ENCODE results near the gene UFSP1.

The UFSP1 gene

DNA sequence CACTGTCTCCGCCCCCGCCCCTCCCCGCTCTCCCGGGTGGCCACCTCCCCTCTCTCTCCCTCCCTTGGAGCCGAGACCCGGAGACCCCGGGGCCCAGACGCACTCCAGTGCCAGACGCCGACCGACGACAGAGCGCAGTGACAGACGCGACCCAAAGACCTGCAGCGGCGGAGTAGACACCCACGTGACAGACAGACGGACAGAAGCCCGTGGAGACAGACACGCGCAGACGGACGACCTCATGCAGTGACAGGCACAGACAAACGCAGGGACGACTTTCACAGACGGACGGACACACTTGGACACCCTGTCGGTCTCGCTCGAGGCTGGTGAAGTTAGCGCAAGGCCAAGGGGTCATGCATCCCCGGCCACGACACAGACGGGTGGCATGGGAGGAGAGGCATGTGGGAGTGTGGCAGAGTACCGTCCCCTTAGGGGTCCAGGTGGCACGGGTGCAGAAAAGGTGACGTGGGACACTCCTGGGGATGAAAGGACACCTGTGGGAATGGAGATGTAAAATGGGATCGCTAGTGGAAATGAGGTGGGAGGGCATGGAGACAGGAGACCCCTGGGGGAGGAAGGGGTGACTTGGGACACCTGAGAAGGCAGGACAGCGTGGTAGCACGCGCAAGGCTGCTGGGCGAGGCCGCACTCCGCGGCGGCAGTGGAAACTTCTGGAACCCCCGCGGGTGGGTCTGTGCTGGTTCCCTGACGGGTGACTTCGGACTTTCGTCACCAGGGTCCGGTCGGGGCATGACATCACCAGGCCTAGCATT lies 6.6 kb upstream of the UFSP1 start:
- DNase-seq = peak in 8 of 14 donors; percentile 26 to 75 (median 46)

DNA sequence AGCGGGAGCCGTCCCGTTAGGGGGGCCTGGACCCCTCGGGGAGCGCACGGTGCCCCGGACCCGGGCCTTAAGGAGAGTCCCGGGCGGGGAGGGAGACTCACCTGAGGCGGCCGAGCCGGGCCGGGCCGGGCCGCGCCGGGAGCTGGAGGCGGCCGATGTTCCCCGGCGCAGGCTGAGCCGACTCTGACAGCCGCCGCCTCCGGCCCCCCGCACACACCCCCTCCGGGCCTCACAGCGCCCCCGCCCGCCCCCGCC lies 6.1 kb upstream of the UFSP1 start, which contains the start of gene ACHE:
ACHE (minus strand) TSS at position 188 of the 255 bp plus-strand sequence. CDS start 1,656 bp downstream, outside the sequence.
- DNase-seq = peak in 2 of 14 donors; percentile 29 to 66

DNA sequence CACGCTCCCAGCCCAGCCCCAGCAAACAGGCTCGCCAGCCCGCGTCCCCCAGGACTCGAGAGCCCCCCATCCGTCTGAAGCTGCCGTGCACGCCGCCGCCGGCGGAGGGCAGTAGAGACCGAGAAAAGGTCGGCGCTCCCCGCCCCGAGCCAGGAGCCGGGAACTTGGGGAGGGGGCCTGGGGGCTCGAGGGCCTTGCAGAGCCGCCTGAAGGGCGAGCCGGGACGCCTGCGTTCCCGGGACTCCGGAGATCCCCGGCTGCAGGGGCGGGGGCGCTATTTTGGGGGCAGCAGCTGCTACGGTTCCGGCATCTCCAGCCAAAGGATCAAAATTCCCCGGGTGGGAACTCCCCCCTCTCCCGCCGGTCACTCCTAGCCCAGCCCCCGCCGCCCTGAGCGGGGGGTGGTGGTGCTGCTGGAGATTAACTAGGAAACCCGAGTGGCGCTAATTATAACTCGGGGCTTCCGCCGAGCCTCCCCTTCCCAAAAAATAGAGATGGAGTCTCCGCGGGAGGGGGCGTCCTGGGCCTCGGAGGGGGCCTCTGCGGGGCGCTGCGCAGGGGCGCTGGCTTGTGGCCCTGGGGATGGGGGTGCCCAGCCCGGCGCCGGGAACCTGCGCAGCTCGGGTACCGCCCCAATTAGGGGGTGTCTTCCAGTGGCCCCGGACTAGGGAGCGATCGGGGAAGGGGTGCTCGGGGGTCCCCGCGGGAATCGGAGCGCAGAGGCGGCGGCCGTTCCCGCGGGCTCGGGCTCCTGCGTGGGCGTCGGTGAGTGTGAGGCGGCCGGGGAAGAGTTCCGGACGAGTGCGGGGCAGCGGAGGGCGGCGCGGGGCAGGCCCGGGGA lies 5.6 kb upstream of the UFSP1 start:
- DNase-seq = peak in 10 of 14 donors; percentile 13 to 61 (median 30)

DNA sequence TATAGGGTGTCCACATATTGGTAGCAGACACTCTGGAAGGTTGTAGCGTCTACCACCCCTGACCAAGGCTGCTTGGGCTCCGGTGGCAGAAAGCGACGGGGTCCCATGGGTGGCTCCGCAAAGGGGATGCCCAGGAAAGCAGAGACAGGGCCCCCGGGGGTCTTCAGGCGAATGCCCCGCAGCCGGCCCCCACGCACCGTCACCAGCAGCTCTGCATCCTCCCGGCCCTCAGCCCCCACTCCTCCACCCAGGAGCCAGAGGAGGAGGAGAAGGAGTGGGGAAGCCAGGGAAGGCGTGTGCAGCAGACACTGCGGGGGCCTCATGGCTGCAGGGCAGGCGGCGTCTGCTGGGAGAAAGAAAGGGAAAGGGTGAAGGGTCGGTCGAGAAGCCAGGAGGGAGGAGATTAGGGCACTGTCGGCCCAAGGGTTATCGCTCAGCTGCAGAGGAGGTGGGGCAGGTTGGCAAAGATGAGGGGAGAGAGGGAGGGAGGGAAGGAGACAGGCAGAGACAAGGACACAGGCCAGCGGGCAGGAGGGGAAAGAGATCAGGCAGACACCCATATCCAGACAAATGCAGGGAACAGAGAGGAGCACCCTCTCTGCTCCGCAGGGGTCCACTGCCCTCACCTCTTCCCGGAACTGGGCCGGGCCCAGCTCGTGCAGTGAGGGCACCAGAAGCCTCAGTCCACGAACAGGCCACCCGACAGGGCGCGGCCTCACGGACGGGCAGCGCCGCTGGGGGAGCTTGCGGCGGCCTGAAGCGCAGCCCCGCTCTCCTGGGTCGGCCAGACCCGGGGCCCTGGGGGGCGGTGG lies 4.6 kb upstream of the UFSP1 start:
- peak in 1 of 14 donors; percentile 39 for DNase-seq

DNA sequence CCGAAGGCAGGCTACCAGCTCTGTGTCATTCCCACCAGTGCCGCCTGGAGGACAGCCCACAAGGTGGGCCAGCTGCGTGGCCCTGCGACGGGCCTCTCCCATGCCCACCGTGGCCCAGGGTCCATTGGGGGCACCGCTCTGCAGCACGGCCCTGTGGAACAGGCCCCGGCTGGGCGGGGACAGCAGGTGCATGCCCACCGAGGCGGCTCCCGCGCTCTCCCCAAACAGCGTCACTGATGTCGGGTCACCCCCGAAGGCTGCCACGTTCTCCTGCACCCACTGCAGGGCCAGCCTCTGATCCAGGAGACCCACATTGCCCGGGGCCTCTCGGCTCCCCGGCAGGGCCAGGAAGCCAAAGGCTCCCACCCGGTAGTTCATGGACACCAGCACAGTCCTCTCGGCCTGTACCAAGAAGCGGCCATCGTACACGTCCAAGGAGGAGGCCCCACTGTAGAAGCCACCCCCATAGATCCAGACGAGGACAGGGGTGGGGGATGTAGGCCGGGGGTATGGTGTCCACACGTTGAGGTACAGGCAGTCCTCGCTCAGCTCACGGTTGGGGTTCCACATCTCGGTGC lies 3.9 kb upstream of the UFSP1 start:
- no peak for DNase-seq

DNA sequence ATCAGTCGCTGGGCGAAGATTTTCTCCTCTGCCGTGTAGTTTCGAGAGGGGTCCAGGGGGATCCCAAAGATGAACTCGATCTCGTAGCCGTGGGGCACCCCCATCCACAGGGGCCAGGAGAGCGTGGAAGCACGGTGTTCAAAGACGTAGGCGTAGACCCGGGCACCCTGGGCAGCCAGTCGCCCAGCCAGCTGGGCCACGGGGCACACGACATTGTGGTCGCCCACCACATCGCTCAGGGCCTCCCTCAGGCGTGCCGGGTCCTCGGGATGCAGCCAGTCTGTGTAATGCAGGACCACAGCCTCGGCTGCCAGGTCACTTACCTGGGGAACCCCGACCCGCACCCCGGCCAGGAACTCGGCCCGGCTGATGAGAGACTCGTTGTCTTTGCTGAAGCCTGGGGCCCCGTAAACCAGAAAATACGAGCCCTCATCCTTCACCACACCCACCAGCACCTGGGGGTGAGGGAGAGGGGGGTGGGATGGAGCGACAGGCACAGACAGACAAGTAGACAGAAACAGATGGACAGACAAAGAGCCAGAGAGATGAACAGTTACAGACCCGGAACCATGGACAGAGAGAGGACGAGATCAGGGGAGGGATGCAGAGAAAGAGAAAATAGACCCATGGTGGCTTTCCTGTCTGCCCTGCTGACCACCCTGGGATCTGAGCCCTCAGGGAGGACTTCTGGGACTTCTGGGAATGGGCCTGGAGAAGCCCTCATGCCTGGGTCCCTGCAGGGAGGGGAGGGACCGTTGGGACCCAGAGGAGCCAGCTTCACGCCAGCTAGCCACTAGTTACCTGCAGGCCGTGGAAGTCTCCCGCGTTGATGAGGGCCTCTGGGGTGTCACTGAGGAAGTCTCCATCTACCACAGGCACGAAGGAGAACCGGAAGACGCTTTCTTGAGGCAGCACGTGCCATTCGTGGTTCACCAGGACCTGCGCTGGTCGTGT lies 3.1 kb upstream of the UFSP1 start:
- DNase-seq = no peak

DNA sequence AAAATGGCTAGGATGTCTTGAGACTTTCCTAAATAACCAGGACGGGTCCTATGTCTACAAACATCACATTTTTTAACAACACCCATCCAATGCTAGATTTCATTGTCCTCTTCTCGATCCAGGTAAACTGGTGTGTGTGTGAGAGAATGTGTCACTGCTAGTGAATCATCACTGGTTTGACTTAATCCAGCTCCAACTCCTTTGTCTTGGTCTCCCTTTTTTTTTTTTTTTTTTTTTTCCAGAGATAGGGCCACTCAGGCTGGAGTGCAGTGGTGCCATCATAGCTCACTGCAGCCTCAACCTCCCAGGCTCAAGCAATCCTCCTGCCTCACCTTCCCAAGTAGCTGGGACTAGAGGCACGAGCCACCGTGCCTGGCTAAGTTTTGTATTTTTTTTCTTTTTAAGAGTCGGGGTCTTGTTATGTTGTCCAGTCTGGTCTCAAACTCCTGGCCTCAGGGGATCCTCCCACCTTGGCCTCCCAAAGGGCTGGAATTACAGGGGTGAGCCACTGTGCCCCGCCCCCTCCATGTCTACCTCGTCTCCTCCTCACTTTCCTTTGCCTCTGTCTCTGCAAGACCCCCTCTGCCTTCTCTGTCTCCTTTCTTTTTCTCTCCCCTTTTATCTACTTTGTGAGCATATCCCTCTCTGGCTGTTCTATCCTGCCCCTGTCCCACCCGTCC lies 2.2 kb upstream of the UFSP1 start:
- no peak for DNase-seq

DNA sequence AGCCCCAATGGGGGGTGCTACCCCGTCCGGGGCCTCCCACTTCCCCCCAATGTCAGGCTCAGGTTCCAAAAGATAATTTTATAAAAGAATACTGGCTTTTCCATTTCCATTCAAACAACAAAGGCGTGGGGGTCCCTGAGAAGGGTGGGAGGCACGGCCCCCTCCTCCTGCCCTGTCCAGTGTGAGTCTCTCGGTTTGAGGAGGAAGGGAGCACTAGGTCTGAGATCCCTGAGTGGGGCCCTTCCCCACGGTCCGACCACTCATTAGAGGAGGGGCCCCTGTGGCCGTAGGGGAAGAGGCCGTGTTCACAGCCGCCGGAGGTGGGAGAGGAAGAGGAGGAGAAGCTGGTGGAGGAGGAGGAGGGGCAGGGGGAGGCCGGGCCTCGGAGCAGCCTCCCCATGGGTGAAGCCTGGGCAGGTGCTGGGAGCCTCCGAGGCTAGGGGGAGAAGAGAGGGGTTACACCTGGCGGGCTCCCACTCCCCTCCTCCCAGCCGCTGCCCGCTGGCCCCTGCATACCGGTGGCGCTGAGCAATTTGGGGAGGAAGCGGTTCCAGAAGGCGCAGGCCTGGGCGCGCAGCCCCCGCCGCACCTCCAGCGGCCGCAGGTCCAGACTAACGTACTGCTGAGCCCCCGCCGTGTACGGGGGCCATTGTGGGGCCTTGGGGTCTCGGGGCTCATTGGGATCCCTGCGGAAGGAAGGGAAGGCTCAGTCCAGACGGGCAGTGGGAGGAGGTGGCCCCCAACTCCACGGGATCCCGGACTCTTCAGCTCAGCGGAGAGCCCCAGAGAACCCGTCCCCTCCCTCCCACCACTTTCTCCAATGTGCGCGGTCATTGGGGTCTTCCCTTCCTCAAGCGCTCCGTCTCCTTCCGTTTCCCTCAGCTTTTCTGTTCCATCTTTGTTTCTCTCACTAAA lies 1.4 kb upstream of the UFSP1 start:
- DNase-seq = peak in 1 of 14 donors; percentile 42

DNA sequence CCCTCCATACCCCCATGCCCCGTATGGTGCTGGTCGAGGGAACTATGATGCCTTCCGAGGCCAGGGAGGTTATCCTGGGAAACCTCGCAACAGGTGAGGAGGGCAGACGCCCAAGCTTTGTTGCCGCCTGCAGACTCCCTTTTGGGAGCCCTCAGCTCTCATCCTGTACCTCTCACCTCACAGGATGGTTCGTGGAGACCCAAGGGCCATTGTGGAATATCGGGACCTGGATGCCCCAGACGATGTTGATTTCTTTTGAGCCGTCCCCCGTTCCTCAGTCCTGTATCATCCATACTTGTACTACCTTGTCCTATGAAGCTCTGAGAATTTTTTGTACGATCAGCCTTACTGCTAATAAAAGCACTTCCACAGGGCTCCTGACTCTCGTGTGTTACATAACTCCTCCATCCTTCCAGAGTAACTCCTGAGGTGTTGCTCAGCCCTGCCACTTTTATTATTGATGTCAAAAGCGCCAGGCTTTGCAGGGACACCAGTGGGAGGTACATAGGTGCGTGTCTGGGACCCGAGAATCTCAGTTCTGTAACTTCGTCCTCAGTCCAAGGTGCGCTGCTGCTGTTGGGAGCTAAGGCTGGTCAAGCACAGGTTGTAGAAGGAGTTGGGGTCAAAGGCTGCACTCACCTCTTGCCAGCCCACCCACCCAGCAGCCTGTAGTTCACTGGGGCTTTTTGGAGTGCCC lies 1.1 kb downstream of the UFSP1 start:
- no peak for DNase-seq

DNA sequence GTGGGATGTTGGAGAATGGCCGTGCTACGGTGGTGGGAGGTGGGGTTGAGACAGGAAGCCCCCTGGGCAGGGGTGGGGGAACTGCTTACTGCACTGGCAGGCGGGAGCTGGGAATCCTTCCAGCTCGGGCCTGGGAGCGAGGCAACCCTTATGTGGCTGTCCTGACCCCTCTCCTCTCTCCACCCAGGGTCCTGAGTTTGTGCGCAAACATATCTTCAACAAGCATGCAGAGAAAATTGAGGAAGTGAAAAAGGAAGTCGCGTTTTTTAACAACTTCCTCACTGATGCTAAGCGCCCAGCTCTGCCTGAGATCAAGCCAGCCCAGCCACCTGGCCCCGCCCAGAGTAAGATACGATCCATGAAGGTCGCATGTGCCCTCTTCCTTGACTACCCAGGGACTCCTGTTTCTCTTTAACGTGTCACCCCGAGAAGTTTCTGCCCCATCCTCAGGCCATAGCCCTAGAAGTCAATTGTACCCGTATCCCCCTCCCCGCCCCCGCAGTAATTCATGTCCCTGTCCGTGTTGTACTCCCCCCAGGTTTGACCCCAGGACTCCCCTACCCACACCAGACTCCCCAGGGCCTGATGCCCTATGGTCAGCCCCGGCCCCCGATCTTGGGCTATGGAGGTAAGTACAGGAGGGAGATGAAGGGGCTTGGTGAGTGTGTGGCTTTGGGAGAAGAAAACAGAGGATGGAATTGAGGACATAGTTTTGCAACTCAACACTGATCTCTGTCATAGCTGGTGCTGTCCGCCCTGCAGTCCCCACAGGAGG lies 1.8 kb downstream of the UFSP1 start:
- DNase-seq = peak in 1 of 14 donors; percentile 13

DNA sequence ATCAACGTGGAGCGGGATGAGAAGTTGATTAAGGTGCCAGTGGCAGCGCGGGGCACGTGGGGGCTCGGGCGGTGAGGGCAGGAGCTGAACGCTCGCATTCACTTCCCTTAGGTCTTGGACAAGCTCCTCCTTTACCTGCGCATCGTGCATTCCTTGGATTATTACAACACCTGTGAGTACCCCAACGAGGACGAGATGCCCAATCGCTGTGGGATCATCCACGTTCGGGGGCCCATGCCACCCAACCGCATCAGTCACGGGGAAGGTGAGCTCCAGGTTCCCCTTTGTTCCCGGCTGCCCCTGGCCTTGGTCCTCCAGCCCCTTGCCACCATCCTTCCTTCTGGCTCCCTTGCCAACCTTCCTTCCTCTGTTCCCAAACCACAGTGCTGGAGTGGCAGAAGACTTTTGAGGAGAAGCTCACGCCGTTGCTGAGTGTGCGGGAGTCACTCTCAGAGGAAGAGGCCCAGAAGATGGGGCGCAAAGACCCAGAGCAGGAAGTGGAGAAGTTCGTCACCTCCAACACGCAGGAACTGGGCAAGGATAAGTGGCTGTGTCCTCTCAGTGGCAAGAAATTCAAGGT lies 2.5 kb downstream of the UFSP1 start:
- no peak for DNase-seq

DNA sequence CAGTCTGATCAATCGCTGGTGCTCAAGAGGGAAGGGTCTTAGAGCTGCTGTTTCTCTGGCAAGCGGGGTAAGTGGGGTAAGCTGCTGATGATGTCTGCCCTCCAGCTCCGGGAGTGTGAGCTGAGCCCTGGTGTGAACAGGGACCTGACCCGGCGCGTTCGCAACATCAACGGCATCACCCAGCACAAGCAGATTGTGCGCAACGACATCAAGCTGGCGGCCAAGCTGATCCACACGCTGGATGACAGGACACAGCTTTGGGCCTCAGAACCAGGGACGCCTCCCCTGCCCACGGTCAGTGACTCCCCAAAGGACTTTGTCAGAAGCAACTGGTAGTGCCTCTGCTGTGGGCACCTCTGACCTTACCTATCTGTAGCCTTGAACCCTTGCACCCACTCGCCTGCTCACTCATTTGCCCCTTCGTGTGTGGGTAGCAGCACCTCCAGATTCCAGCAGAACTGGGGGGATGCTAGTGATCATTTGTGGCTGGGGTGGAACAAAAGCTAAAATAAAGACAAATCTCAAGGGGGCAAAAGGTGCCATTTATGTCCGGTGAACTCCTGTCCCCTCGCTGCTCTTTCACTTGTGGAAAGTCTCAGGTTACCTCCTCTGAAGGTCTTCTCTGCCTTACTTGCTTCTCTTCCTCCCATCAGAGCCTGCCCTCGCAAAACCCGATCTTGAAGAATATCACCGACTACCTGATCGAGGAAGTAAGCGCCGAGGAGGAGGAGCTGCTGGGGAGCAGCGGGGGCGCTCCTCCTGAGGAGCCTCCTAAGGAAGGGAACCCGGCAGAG lies 3.2 kb downstream of the UFSP1 start:
- no peak for DNase-seq

DNA sequence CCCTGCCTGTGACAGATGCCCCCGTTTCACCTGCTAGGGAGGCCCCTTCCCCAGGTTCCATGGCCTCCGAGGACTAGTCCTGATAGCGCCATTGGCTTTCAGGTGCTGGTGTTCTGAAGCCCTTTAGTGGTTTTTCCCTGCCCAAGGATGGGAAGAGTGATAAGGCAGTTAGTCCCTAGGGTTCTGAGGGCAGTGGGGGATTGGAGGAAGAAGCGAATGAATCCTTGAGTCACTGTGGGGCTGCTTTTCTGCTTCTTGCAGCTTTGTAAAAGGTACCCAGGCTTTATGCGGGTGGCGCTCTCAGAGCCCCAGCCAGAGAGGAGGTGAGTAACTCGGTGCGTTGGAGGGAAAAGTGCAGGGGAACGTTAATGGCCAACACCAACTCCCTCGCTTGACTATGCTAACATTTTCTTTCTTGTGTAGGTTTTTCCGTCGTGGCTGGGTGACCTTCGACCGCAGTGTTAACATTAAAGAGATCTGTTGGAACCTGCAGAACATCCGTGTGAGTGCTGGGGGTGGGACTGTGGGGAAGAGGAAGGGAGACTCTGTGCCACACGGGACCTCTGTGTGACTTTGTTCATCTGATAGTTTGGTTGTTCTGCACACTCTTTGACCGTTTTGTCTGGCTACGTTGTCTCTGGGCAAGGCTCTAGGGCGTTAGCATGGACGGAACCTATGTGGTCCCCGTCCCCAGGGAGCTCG lies 3.9 kb downstream of the UFSP1 start:
- DNase-seq = no peak

DNA sequence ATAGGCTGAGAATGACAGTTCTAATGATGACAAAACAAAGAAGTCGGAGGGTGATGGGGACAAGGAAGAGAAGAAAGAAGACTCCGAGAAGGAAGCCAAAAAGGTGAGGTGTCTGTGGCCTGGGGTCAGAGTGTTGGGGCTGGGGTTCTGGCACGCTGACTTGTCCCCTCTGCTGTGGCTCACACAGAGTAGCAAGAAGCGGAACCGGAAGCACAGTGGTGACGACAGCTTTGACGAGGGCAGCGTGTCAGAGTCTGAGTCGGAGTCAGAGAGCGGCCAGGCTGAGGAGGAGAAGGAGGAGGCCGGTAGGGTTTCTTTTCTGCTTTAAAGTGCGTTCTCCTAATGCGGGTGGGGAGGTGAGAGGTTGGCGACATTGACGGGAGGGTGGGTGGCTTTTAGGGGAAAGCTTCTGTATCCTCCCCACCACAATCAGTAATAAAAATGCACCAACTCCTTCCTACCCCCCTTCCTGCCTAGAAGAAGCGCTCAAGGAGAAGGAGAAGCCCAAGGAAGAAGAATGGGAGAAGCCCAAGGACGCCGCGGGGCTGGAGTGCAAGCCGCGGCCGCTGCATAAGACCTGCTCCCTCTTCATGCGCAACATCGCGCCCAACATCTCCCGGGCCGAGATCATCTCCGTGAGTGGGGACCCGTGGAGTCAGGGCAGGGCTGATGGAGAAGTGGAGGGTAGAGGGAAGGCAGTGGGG lies 4.6 kb downstream of the UFSP1 start:
- no peak for DNase-seq

DNA sequence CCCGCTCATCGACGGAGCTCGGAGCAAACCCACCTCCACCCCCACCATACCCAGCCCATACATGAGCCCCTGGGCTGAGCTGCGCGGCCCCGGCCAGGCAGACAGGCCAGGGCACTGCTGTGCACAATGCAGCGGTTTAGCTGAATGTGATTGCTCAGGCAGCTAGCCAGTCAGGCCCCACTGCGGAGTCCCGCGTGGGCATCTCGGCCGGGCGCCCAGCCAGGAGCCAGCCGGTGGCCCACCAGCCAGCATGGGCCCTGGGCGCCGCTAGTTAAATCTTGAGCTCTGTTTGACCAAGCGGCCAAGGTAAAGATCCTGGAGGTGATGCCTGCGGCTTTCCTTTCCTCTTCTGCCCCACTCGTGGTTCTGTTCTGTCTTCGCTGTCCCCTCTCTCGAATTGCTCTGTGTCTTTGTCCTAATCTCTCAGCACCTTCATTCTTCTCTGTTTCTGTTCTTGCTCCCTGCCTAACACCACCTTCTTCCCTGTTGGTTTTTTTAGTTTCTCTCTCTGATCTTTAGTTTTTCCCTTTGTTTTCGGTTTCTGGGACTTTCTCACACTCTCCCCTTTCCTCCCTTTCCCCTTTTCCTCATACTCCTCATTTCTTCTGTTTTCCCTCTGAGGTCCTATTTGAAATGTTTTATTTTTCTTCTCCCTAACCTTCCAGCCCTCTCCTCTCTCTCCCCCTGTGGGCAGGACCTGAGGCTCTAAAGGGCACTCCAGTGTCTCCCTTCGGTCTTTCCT lies 6.6 kb downstream of the UFSP1 start:
- peak in 1 of 14 donors; percentile 21 for DNase-seq

Measured in C1 segment of cervical spinal cord (tissue), 14 donors.